Keratinocyte (primary cell): Measurements from ENCODE around the gene SEPTIN5. TPM values are rescaled to one million over a fixed set of nuclear protein-coding genes. Genes with fewer than 3 reads are reported as not detected.

Experiments
- DNase-seq: peaks from one replicate; pipeline ENCODE4 v3.0.0-alpha.2; 2011; ENCODE audit warnings: low read depth, missing footprints, low spot score
- FAIRE-seq: peaks from 2 replicates; lab custom pipeline; 2011; peaks lifted over from hg19 to GRCh38; lab: Jason Lieb, UNC
- H2AFZ ChIP-seq: 2 replicates; pipeline ENCODE4 v1.6.0; 2012; ENCODE audit warnings: low read length, control low read depth, inconsistent platforms; ENCODE audit not compliant: control insufficient read depth
- H3K27ac ChIP-seq: 2 replicates; pipeline ENCODE4 v1.5.1; 2011; ENCODE audit warnings: low read length; ENCODE audit not compliant: control insufficient read depth, insufficient read depth
- H3K27me3 ChIP-seq: 3 replicates; pipeline ENCODE4 v1.6.0; 2011; ENCODE audit warnings: low read length; ENCODE audit not compliant: control insufficient read depth, insufficient read depth; ENCODE audit errors: extremely low read depth
- H3K36me3 ChIP-seq, 2 experiments: 2 replicates in 1 of 2; 3 replicates in 1 of 2; pipeline ENCODE4 v1.5.1; 2011; ENCODE audit warnings: low read length in 2 of 2, mild to moderate bottlenecking in 1 of 2; ENCODE audit not compliant: control insufficient read depth in 2 of 2, insufficient read depth in 2 of 2; ENCODE audit errors: extremely low read depth in 1 of 2
- H3K4me1 ChIP-seq: 3 replicates; pipeline ENCODE4 v1.5.1; 2011; ENCODE audit warnings: low read length; ENCODE audit not compliant: control insufficient read depth, insufficient read depth; ENCODE audit errors: extremely low read depth
- H3K4me2 ChIP-seq: 3 replicates; pipeline ENCODE4 v1.6.0; 2011; ENCODE audit warnings: low read depth, low read length; ENCODE audit not compliant: control insufficient read depth, insufficient read depth; ENCODE audit errors: extremely low read depth
- H3K4me3 ChIP-seq, 3 experiments: fragments of 200-600 bp in 1 of 3; sonication (generic) in 1 of 3; 2 replicates in 2 of 3; 3 replicates in 1 of 3; pipeline ENCODE4 v1.5.1; 2011 to 2016; ENCODE audit warnings: low read length in 3 of 3, mild to moderate bottlenecking in 3 of 3, control low read depth in 2 of 3, inconsistent platforms in 1 of 3, low read depth in 1 of 3, mixed read lengths in 1 of 3, mixed run types in 1 of 3, moderate library complexity in 1 of 3; ENCODE audit not compliant: control insufficient read depth in 2 of 3, insufficient read depth in 2 of 3; ENCODE audit errors: extremely low read depth in 1 of 3
- H3K79me2 ChIP-seq: 2 replicates; pipeline ENCODE4 v1.6.0; 2012; ENCODE audit warnings: low read length; ENCODE audit not compliant: control insufficient read depth, insufficient read depth
- H3K9ac ChIP-seq: 3 replicates; pipeline ENCODE4 v1.6.0; 2011; ENCODE audit warnings: low read length; ENCODE audit not compliant: control insufficient read depth, insufficient read depth; ENCODE audit errors: extremely low read depth
- H3K9me1 ChIP-seq: 3 replicates; pipeline ENCODE4 v1.6.0; 2011; ENCODE audit warnings: low read length; ENCODE audit not compliant: control insufficient read depth, insufficient read depth; ENCODE audit errors: extremely low read depth
- H3K9me3 ChIP-seq: 2 replicates; pipeline ENCODE4 v1.5.1; 2012; ENCODE audit warnings: low read depth, low read length; ENCODE audit not compliant: control insufficient read depth
- H4K20me1 ChIP-seq: 3 replicates; pipeline ENCODE4 v1.6.0; 2011; ENCODE audit warnings: low read length; ENCODE audit not compliant: control insufficient read depth, insufficient read depth; ENCODE audit errors: extremely low read depth
- CTCF ChIP-seq, 3 experiments: IDR thresholded peaks in 1 of 3; conservative IDR thresholded peaks in 1 of 3; optimal IDR thresholded peaks in 1 of 3; 2 replicates in 2 of 3; 3 replicates in 1 of 3; pipeline versions ENCODE3 to v1.5.1; 2011; ENCODE audit warnings: low read length in 3 of 3, mild to moderate bottlenecking in 3 of 3, moderate library complexity in 2 of 3, control low read depth in 1 of 3, inconsistent platforms in 1 of 3; ENCODE audit not compliant: insufficient read depth in 2 of 3; ENCODE audit errors: extremely low read depth in 1 of 3
- EZH2 ChIP-seq: IDR thresholded peaks from one replicate; pipeline ENCODE4 v1.6.1; 2012; ENCODE audit warnings: inconsistent platforms, mild to moderate bottlenecking, low read length, moderate library complexity
- dilution Hi-C: fragments of 300-500 bp; cut with MboI; formaldehyde crosslinking; loops from one replicate; pipeline ENCODE4 v1.7.0; 2020; ENCODE audit warnings: low sequenced_read_pairs; ENCODE audit not compliant: extremely low pct_ligation_motif_present
- polyA plus RNA-seq, 5 experiments: library from polyadenylated mRNA; depleted of rRNA in 3 of 5; stranded (reverse) in 3 of 5; stranded (forward) in 1 of 5; unstranded in 1 of 5; fragments of >200 nt; gene quantifications; 1 replicate in 1 of 5; 2 replicates in 3 of 5; 3 replicates in 1 of 5; pipeline versions ENCODE4 v1.2.1 to v1.2.3, GENCODE V29; 2011 to 2012; ENCODE audit warnings: missing spikeins in 2 of 5, low read depth in 1 of 5, low replicate concordance in 1 of 5

The SEPTIN5 gene
- polyA plus RNA-seq, 1 donor (not counting 4 experiments of a cell fraction or from before 2014, with no cell fraction given): 2.2 TPM

GRCh38 chr22:19763458-19764298 is 49.4 kb downstream of the SEPTIN5 start:
- FAIRE-seq (no peak), DNase-seq (no peak)
- Histone ChIP-seq H3K4me1 (peaks cover 11% of the 10 kb centered on the region), H3K9me3 (no peaks in the 10 kb centered on the region), H3K9ac (no peak overlapping the region), H3K4me2 (no peak overlapping the region), H3K36me3 (no peaks in the 10 kb centered on the region), H3K27ac (no peak overlapping the region), H3K4me3 (no peak overlapping the region), H2AFZ (no peak overlapping the region), H4K20me1 (no peaks in the 10 kb centered on the region), H3K9me1 (no peaks in the 10 kb centered on the region), H3K27me3 (peaks cover 19% of the 10 kb centered on the region), H3K79me2 (peaks cover 3% of the 10 kb centered on the region)
- dilution Hi-C loops: no loop called here
- no peak for TF ChIP-seq CTCF (optimal IDR thresholded peaks at IDR 0.05 in 1 of 3, IDR thresholded peaks at IDR 0.05 in 1 of 3, conservative IDR thresholded peaks at IDR 0.05 in 1 of 3; ENCODE audit: extremely low read depth in 1 of 3, insufficient read depth in 2 of 3, low read length in 3 of 3)
- no peak for TF ChIP-seq EZH2

DNA sequence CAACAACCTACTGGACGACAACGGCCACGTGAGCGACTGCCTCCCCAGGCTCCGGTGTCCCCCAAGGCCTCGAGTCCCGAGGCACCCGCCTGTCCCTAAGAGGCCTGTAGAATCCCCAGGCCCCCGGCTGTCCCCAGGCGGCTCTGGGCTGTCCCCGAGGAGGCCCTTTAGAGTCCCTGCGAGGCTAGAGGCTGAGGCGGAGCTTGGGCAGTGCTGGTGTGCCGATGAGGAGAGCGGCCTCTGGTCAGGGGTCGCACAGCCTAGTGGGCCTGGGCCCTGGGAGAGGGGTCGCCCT is 49.9 kb downstream of the SEPTIN5 start:
- Histone ChIP-seq H3K4me1 (peaks cover 11% of the 10 kb centered on the region), H3K4me3 (no peak overlapping the region), H3K27me3 (peaks cover 13% of the 10 kb centered on the region), H3K79me2 (peaks cover 3% of the 10 kb centered on the region), H3K9me3 (no peaks in the 10 kb centered on the region), H3K36me3 (no peaks in the 10 kb centered on the region), H3K4me2 (no peak overlapping the region), H4K20me1 (no peaks in the 10 kb centered on the region), H3K27ac (no peak overlapping the region), H3K9me1 (no peaks in the 10 kb centered on the region), H2AFZ (no peak overlapping the region), H3K9ac (no peak overlapping the region)
- DNase-seq (no peak), FAIRE-seq (no peak)
- TF ChIP-seq EZH2: no peak
- TF ChIP-seq CTCF (optimal IDR thresholded peaks at IDR 0.05 in 1 of 3, IDR thresholded peaks at IDR 0.05 in 1 of 3, conservative IDR thresholded peaks at IDR 0.05 in 1 of 3; ENCODE audit: extremely low read depth in 1 of 3, insufficient read depth in 2 of 3, low read length in 3 of 3): no peak
- dilution Hi-C loops: no loop called here
